ENCODE data around the gene TMCO6.
"Not testable (repeated sequence)": the region's sequence is repeated elsewhere in the genome, so short reads cannot be mapped to it uniquely, and the experiment has no call there.

GRCh38 chr5:140638898-140639147 lies 428 bp upstream of the TMCO6 start:
- TF ChIP-seq CTCF (conservative IDR thresholded peaks at IDR 0.05 in 1 of 2, IDR thresholded peaks at IDR 0.05 in 1 of 2; ENCODE audit: extremely low read depth in 1 of 2, insufficient read depth in 1 of 2, low read depth in 1 of 2, low read length in 2 of 2); EZH2 (IDR thresholded peaks at IDR 0.05; ENCODE audit: borderline replicate concordance, low read length): not testable (repeated sequence)

Measured in mammary epithelial cell (primary cell).